SK-N-SH (cell line): ENCODE measurements around the gene KLHL25. TPM values are rescaled to one million over a fixed set of nuclear protein-coding genes. Genes with fewer than 3 reads are reported as not detected.

Experiments used
- CTCF ChIA-PET: fragments of 300-600, 350-600 bp; formaldehyde crosslinking; extraction: SDS; loops from one replicate; lab custom pipeline; 2021; lab: Yijun Ruan, JAX
- POLR2A ChIA-PET: fragments of 350-600 bp; sonication (Branson Sonifier 250); formaldehyde crosslinking; extraction: SDS; loops from one replicate; lab custom pipeline; 2020; ENCODE audit warnings: antibody characterized with exemption, inconsistent platforms; lab: Yijun Ruan, JAX
- DNase-seq: peaks from one replicate; pipeline ENCODE4 v3.0.0; 2012
- H2AFZ ChIP-seq: fragments of 200-600 bp; sonication (generic); 2 replicates; pipeline ENCODE4 v1.8.1; 2016; ENCODE audit warnings: antibody characterized with exemption, mild to moderate bottlenecking, low read depth
- H3F3A ChIP-seq: fragments of 200-600 bp; sonication (generic); replicated peaks from 2 replicates; pipeline ENCODE3; 2016; ENCODE audit warnings: antibody characterized with exemption, mild to moderate bottlenecking; ENCODE audit not compliant: insufficient read depth
- H3K27ac ChIP-seq, 2 experiments: fragments of 200-500 bp in 1 of 2; fragments of 200-600 bp in 1 of 2; sonication (Bioruptor generic) in 1 of 2; sonication (generic), shearing (Covaris generic) in 1 of 2; 2 replicates each; pipeline versions ENCODE4 v1.5.1 to v1.6.1; 2014 to 2016; ENCODE audit warnings: low read depth in 2 of 2, inconsistent platforms in 1 of 2, low read length in 1 of 2, mild to moderate bottlenecking in 1 of 2, mixed read lengths in 1 of 2
- H3K27me3 ChIP-seq: fragments of 200-600 bp; sonication (generic), shearing (Covaris generic); 2 replicates; pipeline ENCODE4 v1.6.1; 2016; ENCODE audit warnings: mixed run types; ENCODE audit not compliant: insufficient read depth
- H3K36me3 ChIP-seq, 2 experiments: fragments of 200-500 bp in 1 of 2; fragments of 200-600 bp in 1 of 2; sonication (Bioruptor generic) in 1 of 2; sonication (generic) in 1 of 2; replicated peaks in 1 of 2; 2 replicates each; pipeline versions ENCODE3 to v1.5.1; 2014 to 2016; ENCODE audit warnings: low read length in 1 of 2, mild to moderate bottlenecking in 1 of 2; ENCODE audit not compliant: insufficient read depth in 2 of 2, control insufficient read depth in 1 of 2
- H3K4me1 ChIP-seq, 2 experiments: fragments of 200-500 bp in 1 of 2; fragments of 200-600 bp in 1 of 2; sonication (Bioruptor generic) in 1 of 2; sonication (generic), shearing (Covaris generic) in 1 of 2; 2 replicates each; pipeline versions ENCODE4 v1.5.1 to v1.6.1; 2014 to 2016; ENCODE audit warnings: low read depth in 1 of 2, low read length in 1 of 2, mixed run types in 1 of 2; ENCODE audit not compliant: insufficient read depth in 2 of 2, control insufficient read depth in 1 of 2
- H3K4me2 ChIP-seq: fragments of 200-600 bp; sonication (generic), shearing (Covaris generic); 2 replicates; pipeline ENCODE4 v1.6.1; 2017; ENCODE audit warnings: mixed run types
- H3K4me3 ChIP-seq, 2 experiments: fragments of 200-500 bp in 1 of 2; fragments of 200-600 bp in 1 of 2; sonication (Bioruptor generic) in 1 of 2; sonication (generic), shearing (Covaris generic) in 1 of 2; 2 replicates each; pipeline versions ENCODE4 v1.5.1 to v1.8.1; 2014 to 2016; ENCODE audit warnings: low read depth in 2 of 2, inconsistent platforms in 1 of 2, low read length in 1 of 2, mild to moderate bottlenecking in 1 of 2, mixed read lengths in 1 of 2, moderate library complexity in 1 of 2
- H3K79me2 ChIP-seq: fragments of 200-600 bp; sonication (generic); 2 replicates; pipeline ENCODE4 v1.8.1; 2017; ENCODE audit warnings: mild to moderate bottlenecking; ENCODE audit not compliant: insufficient read depth
- H3K9ac ChIP-seq: fragments of 200-600 bp; sonication (generic); 2 replicates; pipeline ENCODE4 v1.6.1; 2017; ENCODE audit warnings: mixed run types
- H3K9me2 ChIP-seq: fragments of 200-600 bp; sonication (generic); 2 replicates; pipeline ENCODE4 v1.6.1; 2017; ENCODE audit warnings: mixed run types
- H3K9me3 ChIP-seq: fragments of 200-600 bp; sonication (generic); 2 replicates; pipeline ENCODE4 v1.6.1; 2017; ENCODE audit warnings: mixed run types, mild to moderate bottlenecking, moderate library complexity
- H4K20me1 ChIP-seq: fragments of 200-600 bp; sonication (generic); 2 replicates; pipeline ENCODE4 v1.6.1; 2017; ENCODE audit warnings: mild to moderate bottlenecking, mixed run types; ENCODE audit not compliant: insufficient read depth
- CHD2 ChIP-seq: fragments of 150-350 bp; IDR thresholded peaks from 2 replicates; pipeline ENCODE4 v1.6.1; 2018; ENCODE audit warnings: low read length; ENCODE audit not compliant: partially characterized antibody
- CTCF ChIP-seq: fragments of 200-600 bp; sonication (generic); IDR thresholded peaks from 2 replicates; pipeline ENCODE4 v1.6.1; 2017; ENCODE audit warnings: antibody characterized with exemption, mild to moderate bottlenecking, moderate library complexity
- EZH2phosphoT487 ChIP-seq: fragments of 200-600 bp; sonication (generic); IDR thresholded peaks from 2 replicates; pipeline ENCODE4 v1.6.1; 2017; ENCODE audit warnings: low read depth, mixed run types, mild to moderate bottlenecking, antibody characterized with exemption, moderate library complexity, borderline replicate concordance
- FOSL2 ChIP-seq: IDR thresholded peaks from 2 replicates; pipeline ENCODE4 v1.4.0; 2012; ENCODE audit warnings: low read depth, mild to moderate bottlenecking, moderate library complexity, borderline replicate concordance
- FOXJ3 ChIP-seq: sonication (generic); formaldehyde crosslinking; IDR thresholded peaks from 2 replicates; pipeline ENCODE4 v1.5.1; 2020; ENCODE audit warnings: mild to moderate bottlenecking, missing genetic modification reagents
- GABPA ChIP-seq: IDR thresholded peaks from 2 replicates; pipeline ENCODE4 v1.4.0; 2012; ENCODE audit warnings: low read depth, mild to moderate bottlenecking
- GATA2 ChIP-seq: sonication (generic); formaldehyde crosslinking; IDR thresholded peaks from 2 replicates; pipeline ENCODE4 v1.5.0; 2020; ENCODE audit warnings: mild to moderate bottlenecking, missing genetic modification reagents
- IRF3 ChIP-seq: fragments of 150-350 bp; IDR thresholded peaks from 2 replicates; pipeline ENCODE4 v1.6.1; 2016; ENCODE audit warnings: mild to moderate bottlenecking, low read depth, low read length
- MXI1 ChIP-seq: IDR thresholded peaks from 2 replicates; pipeline ENCODE4 v1.6.1; 2012; ENCODE audit warnings: mild to moderate bottlenecking, low read depth, low read length, improper control_type of control experiment
- NFIC ChIP-seq: IDR thresholded peaks from 2 replicates; pipeline ENCODE4 v1.4.0; 2012; ENCODE audit warnings: borderline replicate concordance
- POLR2AphosphoS5 ChIP-seq: IDR thresholded peaks from 2 replicates; pipeline ENCODE4 v1.6.1; 2012; ENCODE audit warnings: low read depth, low read length
- RCOR1 ChIP-seq: fragments of 150-350 bp; IDR thresholded peaks from 2 replicates; pipeline ENCODE4 v1.6.1; 2017; ENCODE audit warnings: antibody characterized with exemption, low read length
- SMC3 ChIP-seq: IDR thresholded peaks from 2 replicates; pipeline ENCODE4 v1.6.1; 2012; ENCODE audit warnings: low read depth, low read length, improper control_type of control experiment
- TAF1 ChIP-seq: IDR thresholded peaks from 2 replicates; pipeline ENCODE4 v1.6.1; 2012; ENCODE audit warnings: low read depth, mild to moderate bottlenecking, low read length, moderate library complexity, borderline replicate concordance
- TCF12 ChIP-seq: IDR thresholded peaks from 2 replicates; pipeline ENCODE4 v1.4.0; 2012
- TEAD4 ChIP-seq: IDR thresholded peaks from 2 replicates; pipeline ENCODE4 v1.4.0; 2012; ENCODE audit warnings: mild to moderate bottlenecking, borderline replicate concordance; ENCODE audit not compliant: insufficient read depth
- YY1 ChIP-seq: IDR thresholded peaks from 2 replicates; pipeline ENCODE4 v1.4.0; 2012; ENCODE audit warnings: low read depth, mild to moderate bottlenecking
- ZBTB33 ChIP-seq: IDR thresholded peaks from 2 replicates; pipeline ENCODE4 v1.4.0; 2012; ENCODE audit warnings: low read depth, borderline replicate concordance
- WGBS: methylation state at CpG from one replicate; pipeline ENCODE4 v1.1.6; 2017; ENCODE audit warnings: low lambda C conversion rate; 5-methylcytosine and 5-hydroxymethylcytosine counted together
- polyA plus RNA-seq, 3 experiments: library from polyadenylated mRNA; depleted of rRNA; stranded (reverse); fragments of >200 nt; gene quantifications; 2 replicates each; pipeline ENCODE4 v1.2.3, GENCODE V29; 2012
- TF ChIP-seq, protein P1 (sequence below): IDR thresholded peaks from 2 replicates; pipeline ENCODE4 v1.4.0; 2012; ENCODE audit warnings: low read depth, borderline replicate concordance
- TF ChIP-seq, protein P2 (sequence below): IDR thresholded peaks from 2 replicates; pipeline ENCODE4 v1.4.0; 2012; ENCODE audit warnings: low read depth

The KLHL25 gene
- polyA plus RNA-seq, 1 of the 3 experiments (the other 2 are of a cell fraction): 4.5 TPM

DNA sequence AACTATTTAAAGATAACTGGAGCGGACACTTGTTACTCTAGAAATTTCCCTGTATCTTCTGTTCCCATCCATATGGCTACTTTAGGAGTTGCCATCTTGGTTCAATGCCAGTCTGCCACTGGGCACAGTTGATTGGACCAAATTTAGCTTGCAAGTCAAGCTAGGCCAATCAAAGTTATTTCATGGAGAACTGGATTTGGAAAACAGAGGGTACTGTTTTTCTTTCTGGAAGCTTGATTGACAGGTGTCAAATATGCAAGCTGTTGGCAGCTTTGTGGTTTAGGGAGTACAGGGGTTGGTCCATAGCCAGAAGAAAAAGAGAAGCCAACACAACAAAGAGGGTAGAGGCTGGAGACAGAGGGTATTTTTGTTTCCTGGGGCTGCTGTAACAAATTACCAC lies 33.4 kb upstream of the KLHL25 start:
- H3K79me2 ChIP-seq: no peaks in the 10 kb centered on the region
- no peak for TF ChIP-seq CHD2
- TF ChIP-seq, protein P1, sequence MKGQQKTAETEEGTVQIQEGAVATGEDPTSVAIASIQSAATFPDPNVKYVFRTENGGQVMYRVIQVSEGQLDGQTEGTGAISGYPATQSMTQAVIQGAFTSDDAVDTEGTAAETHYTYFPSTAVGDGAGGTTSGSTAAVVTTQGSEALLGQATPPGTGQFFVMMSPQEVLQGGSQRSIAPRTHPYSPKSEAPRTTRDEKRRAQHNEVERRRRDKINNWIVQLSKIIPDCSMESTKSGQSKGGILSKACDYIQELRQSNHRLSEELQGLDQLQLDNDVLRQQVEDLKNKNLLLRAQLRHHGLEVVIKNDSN: no peak
- TF ChIP-seq ZBTB33: no peak
- no peak for TF ChIP-seq FOXJ3 (CRISPR knock-in tag)
- no peak for TF ChIP-seq GATA2 (CRISPR knock-in tag)
- TF ChIP-seq NFIC: no peak
- TF ChIP-seq GABPA: no peak
- TF ChIP-seq, protein P2, sequence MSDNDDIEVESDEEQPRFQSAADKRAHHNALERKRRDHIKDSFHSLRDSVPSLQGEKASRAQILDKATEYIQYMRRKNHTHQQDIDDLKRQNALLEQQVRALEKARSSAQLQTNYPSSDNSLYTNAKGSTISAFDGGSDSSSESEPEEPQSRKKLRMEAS: no peak
- no peak for TF ChIP-seq TEAD4
- TF ChIP-seq MXI1: no peak
- no peak for TF ChIP-seq SMC3
- no peak for TF ChIP-seq EZH2phosphoT487
- no peak for TF ChIP-seq YY1
- TF ChIP-seq RCOR1: no peak
- no peak for TF ChIP-seq CTCF
- no peak for TF ChIP-seq IRF3
- no peak for TF ChIP-seq FOSL2
- TF ChIP-seq TAF1: no peak
- no peak for TF ChIP-seq POLR2AphosphoS5
- TF ChIP-seq TCF12: no peak
- TF ChIP-seq, all 33 proteins: peak for 0
- Histone ChIP-seq H3K9me3 (no peaks in the 10 kb centered on the region), H3K9ac (no peak overlapping the region), H3F3A (no peaks in the 10 kb centered on the region), H4K20me1 (no peaks in the 10 kb centered on the region), H2AFZ (no peak overlapping the region), H3K4me3 (no peak overlapping the region), H3K27me3 (no peaks in the 10 kb centered on the region; the same call in 1 of the 2 replicates), H3K4me2 (no peak overlapping the region), H3K27ac (no peak overlapping the region), H3K36me3 (no peaks in the 10 kb centered on the region), H3K9me2 (no peaks in the 10 kb centered on the region), H3K4me1 (peaks cover 0 to 20% of the 10 kb centered on the region in 2 experiments; a peak in 1 of 4 replicates)
- DNase-seq: no peak
- ChIA-PET POLR2A (no interaction called here), CTCF (interaction anchor here (0.6 to 17.1 kb wide), 7 partner anchors 9 to 342 kb away, joined by 3 to 201 read pairs (median 4); no protein-coding TSS in a partner anchor)
- WGBS: 87% methylated on average over 1 of the region's 1 CpG
